Thoracic aorta (tissue), 2 donors: ENCODE data around the gene CNBD2. TPM values are rescaled to one million over a fixed set of nuclear protein-coding genes. Genes with fewer than 3 reads are reported as not detected.

Source experiments
- ATAC-seq: fragments of 150-250 bp; one replicate; pipeline ENCODE4 v1.8.0; 2017; ENCODE audit warnings: low read depth; ENCODE audit not compliant: insufficient number of reproducible peaks, low FRiP score
- DNase-seq: peaks from one replicate; pipeline ENCODE4 v3.0.0-alpha.2; 2020; ENCODE audit warnings: low spot score
- H3K27ac ChIP-seq, 2 donors: fragments of 200-600 bp; sonication (generic); 1 replicate in 1 of 2; 2 replicates in 1 of 2; pipeline ENCODE4 v1.5.1; 2016; ENCODE audit warnings: mild to moderate bottlenecking in 2 of 2, moderate library complexity in 2 of 2
- H3K27me3 ChIP-seq: fragments of 200-600 bp; sonication (generic); replicated peaks from 2 replicates; pipeline ENCODE4 v1.6.0; 2016; ENCODE audit warnings: mild to moderate bottlenecking; ENCODE audit not compliant: insufficient read depth
- H3K36me3 ChIP-seq: fragments of 200-600 bp; sonication (generic); one replicate; pipeline ENCODE4 v1.5.1; 2016
- H3K4me1 ChIP-seq, 2 donors: fragments of 200-600 bp; sonication (generic); 1 replicate in 1 of 2; 2 replicates in 1 of 2; pipeline versions ENCODE4 v1.5.1 to v1.6.0; 2016; ENCODE audit warnings: low read depth in 2 of 2, mild to moderate bottlenecking in 1 of 2; ENCODE audit not compliant: control insufficient read depth in 1 of 2
- H3K4me3 ChIP-seq: fragments of 200-600 bp; sonication (generic); 2 replicates; pipeline ENCODE4 v1.5.1; 2016; ENCODE audit warnings: mild to moderate bottlenecking
- H3K9me3 ChIP-seq: fragments of 200-600 bp; sonication (generic); 2 replicates; pipeline ENCODE4 v1.5.1; 2016
- CTCF ChIP-seq: fragments of 200-600 bp; sonication (generic); IDR thresholded peaks from one replicate; pipeline ENCODE4 v1.5.1; 2019; ENCODE audit warnings: antibody characterized with exemption
- total RNA-seq, 2 donors: library from RNA; depleted of rRNA; stranded (reverse); fragments of >200 nt; gene quantifications; one replicate each; pipeline versions ENCODE4 v1.1.0 to v1.2.3, GENCODE V29; 2016

CNBD2 gene
- total RNA-seq, 2 donors from 2014 or later, result 1.2 to 2.6 TPM

GRCh38 chr20:35952480-35953386 lies 15.7 kb upstream of the CNBD2 start:
- Histone ChIP-seq H3K4me3 (peak overlapping the region; percentile 99), H3K27me3 (no peaks in the 10 kb centered on the region), H3K27ac (peak overlapping the region; percentile 99 to 100), H3K9me3 (no peaks in the 10 kb centered on the region), H3K4me1 (peaks cover 18 to 37% of the 10 kb centered on the region in 2 donors), H3K36me3 (no peaks in the 10 kb centered on the region)
- TF ChIP-seq CTCF, result no peak
- no peak for ATAC-seq
- DNase-seq, result no peak

- DNase-seq (no peak), ATAC-seq (peak; percentile 7)
- Histone ChIP-seq H3K27me3 (no peaks in the 10 kb centered on the region), H3K27ac (peak overlapping the region; percentile 99 to 100), H3K9me3 (no peaks in the 10 kb centered on the region), H3K4me1 (peaks cover 18 to 29% of the 10 kb centered on the region in 2 donors), H3K4me3 (peak overlapping the region; percentile 99), H3K36me3 (no peaks in the 10 kb centered on the region)
- TF ChIP-seq CTCF, result no peak
These were observed 14.8 kb upstream of the CNBD2 start for GRCh38 chr20:35953387-35954199.

GRCh38 chr20:35954200-35954906 lies 14.0 kb upstream of the CNBD2 start, which contains the start of gene SCAND1:
Gene SCAND1 (minus strand): TSS chr20:35954502. CDS start chr20:35954284, 218 bp downstream.
- peak within 1 kb of the TSS; percentile 99 to 100 for H3K27ac ChIP-seq
- H3K4me1 ChIP-seq, result peaks cover 18 to 25% of the 10 kb centered on the region in 2 donors
- H3K4me3 ChIP-seq, result peak within 1 kb of the TSS; percentile 99
- no peaks in the 10 kb centered on the region for H3K27me3 ChIP-seq
- TF ChIP-seq CTCF, result peak; percentile 90
- no peaks in the 10 kb centered on the region for H3K9me3 ChIP-seq
- DNase-seq, result peak; percentile 84
- ATAC-seq, result peak; percentile 95
- no peaks in the 10 kb centered on the region for H3K36me3 ChIP-seq

GRCh38 chr20:35954907-35955251 lies 13.5 kb upstream of the CNBD2 start:
- ATAC-seq (no peak), DNase-seq (no peak)
- Histone ChIP-seq H3K4me3 (peak overlapping the region; percentile 99), H3K36me3 (no peaks in the 10 kb centered on the region), H3K27ac (peak overlapping the region; percentile 99 to 100), H3K9me3 (no peaks in the 10 kb centered on the region), H3K4me1 (peaks cover 18 to 25% of the 10 kb centered on the region in 2 donors), H3K27me3 (no peaks in the 10 kb centered on the region)
- no peak for TF ChIP-seq CTCF
